CD4-positive, alpha-beta T cell (primary cell): ENCODE data around the gene NUDT14. TPM values are rescaled to one million over a fixed set of nuclear protein-coding genes. Genes with fewer than 3 reads are reported as not detected.

Experiments used
- ATAC-seq: fragments of 200-7000 bp; cut with Tn5 transposase; one replicate; pipeline ENCODE4 v1.10.0; 2022; ENCODE audit warnings: mild to moderate bottlenecking; ENCODE audit not compliant: poor library complexity
- CTCF ChIA-PET: fragments of 350-600 bp; sonication (Branson Sonifier 250); formaldehyde crosslinking; loops from one replicate; lab custom pipeline; 2021; ENCODE audit warnings: antibody characterized with exemption, inconsistent platforms; lab: Charles Lee
- POLR2A ChIA-PET: fragments of 350-600 bp; sonication (Branson Sonifier 250); formaldehyde crosslinking; loops from one replicate; lab custom pipeline; 2021; ENCODE audit warnings: antibody characterized with exemption, inconsistent platforms; lab: Charles Lee
- DNase-seq, 14 experiments: peaks; one replicate each; pipeline ENCODE4 v3.0.0-alpha.2; 2013 to 2020; ENCODE audit warnings: mixed read lengths in 2 of 14
- H3K27ac ChIP-seq, 2 donors: one replicate each; pipeline versions ENCODE4 v1.5.1 to v1.7.0; 2013; ENCODE audit warnings: low read length in 2 of 2, low read depth in 1 of 2, mild to moderate bottlenecking in 1 of 2
- H3K27me3 ChIP-seq, 2 experiments: 1 replicate in 1 of 2; 2 replicates in 1 of 2; pipeline versions ENCODE4 v1.6.1 to v1.7.0; 2013; ENCODE audit warnings: low read length in 2 of 2, control low read depth in 1 of 2, mild to moderate bottlenecking in 1 of 2, moderate library complexity in 1 of 2; ENCODE audit not compliant: insufficient read depth in 2 of 2, control insufficient read depth in 1 of 2
- H3K36me3 ChIP-seq: one replicate; pipeline ENCODE4 v1.6.1; 2013; ENCODE audit warnings: low read length, control low read depth; ENCODE audit not compliant: insufficient read depth
- H3K4me1 ChIP-seq: one replicate; pipeline ENCODE4 v1.6.1; 2013; ENCODE audit warnings: low read length, control low read depth; ENCODE audit not compliant: insufficient read depth
- H3K4me3 ChIP-seq: one replicate; pipeline ENCODE4 v1.5.1; 2013; ENCODE audit warnings: mild to moderate bottlenecking, low read length, moderate library complexity
- H3K9me3 ChIP-seq, 2 experiments: 1 replicate in 1 of 2; 2 replicates in 1 of 2; pipeline versions ENCODE4 v1.6.1 to v1.7.0; 2013; ENCODE audit warnings: low read length in 2 of 2, mild to moderate bottlenecking in 2 of 2, control low read depth in 1 of 2, moderate library complexity in 1 of 2; ENCODE audit not compliant: control insufficient read depth in 1 of 2, insufficient read depth in 1 of 2
- H3K27ac Mint-ChIP-seq: one replicate; pipeline ENCODE4 v1.8.0; 2020; ENCODE audit warnings: mixed read lengths
- H3K27me3 Mint-ChIP-seq: one replicate; pipeline ENCODE4 v1.8.0; 2021; ENCODE audit warnings: mixed read lengths
- H3K36me3 Mint-ChIP-seq: one replicate; pipeline ENCODE4 v1.8.0; 2021; ENCODE audit warnings: low read depth, mixed read lengths
- H3K4me1 Mint-ChIP-seq: one replicate; pipeline ENCODE4 v1.8.0; 2021; ENCODE audit warnings: low read depth, mixed read lengths
- H3K4me3 Mint-ChIP-seq: one replicate; pipeline ENCODE4 v1.8.0; 2020; ENCODE audit warnings: mild to moderate bottlenecking, mixed read lengths
- H3K9me3 Mint-ChIP-seq: one replicate; pipeline ENCODE4 v1.8.0; 2020; ENCODE audit warnings: mixed read lengths
- intact Hi-C, 2 experiments: fragments of 100-400 bp; cut with DNase I in 1 of 2; cut with micrococcal nuclease in 1 of 2; formaldehyde crosslinking; loops; one replicate each; pipeline versions ENCODE4 v1.15.1 to v1.9.0; 2023 to 2025; cut with DNase I, micrococcal nuclease
- total RNA-seq, 174 experiments: library from RNA in 2 of 174; stranded (reverse) in 2 of 174; gene quantifications; one replicate each; pipeline ENCODE4 v1.2.3 and lab custom pipeline; 2021 to 2026
- TF ChIP-seq, protein P1 (sequence below): fragments of 200-600 bp; IDR thresholded peaks from one replicate; pipeline ENCODE4 v1.8.0; 2022; ENCODE audit warnings: antibody characterized with exemption, mild to moderate bottlenecking

NUDT14 gene
- total RNA-seq, 2 experiments from 2014 or later: 9.0 to 9.2 TPM

DNA sequence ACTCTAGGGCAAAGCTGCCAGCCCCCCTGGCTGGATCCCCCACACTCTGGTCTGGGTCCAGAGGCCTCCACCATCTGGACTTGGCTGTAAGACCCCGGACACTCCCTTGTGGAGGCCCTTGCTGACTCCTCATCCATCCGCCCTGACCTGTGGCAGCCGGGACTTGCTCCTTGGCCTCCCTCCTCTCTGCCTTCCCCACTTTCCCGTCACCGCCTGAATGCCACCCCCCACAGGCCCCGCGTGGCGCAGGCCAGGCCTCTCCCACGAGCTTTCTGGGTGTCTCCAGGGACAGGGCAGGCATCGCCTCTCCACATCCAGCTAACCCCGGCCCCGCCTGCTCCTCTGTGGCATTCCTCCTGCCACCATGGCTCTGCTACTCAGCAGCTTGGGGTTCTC, 26.6 kb downstream of the NUDT14 start:
- H3K36me3 ChIP-seq: no peaks in the 10 kb centered on the region
- POLR2A ChIA-PET: no interaction called here
- Mint-ChIP-seq H3K27ac (no peak overlapping the region), H3K36me3 (no peaks in the 10 kb centered on the region), H3K4me1 (no peaks in the 10 kb centered on the region), H3K27me3 (no peaks in the 10 kb centered on the region), H3K4me3 (no peak overlapping the region), H3K9me3 (no peaks in the 10 kb centered on the region)
- CTCF ChIA-PET: no interaction called here
- TF ChIP-seq, protein P1, sequence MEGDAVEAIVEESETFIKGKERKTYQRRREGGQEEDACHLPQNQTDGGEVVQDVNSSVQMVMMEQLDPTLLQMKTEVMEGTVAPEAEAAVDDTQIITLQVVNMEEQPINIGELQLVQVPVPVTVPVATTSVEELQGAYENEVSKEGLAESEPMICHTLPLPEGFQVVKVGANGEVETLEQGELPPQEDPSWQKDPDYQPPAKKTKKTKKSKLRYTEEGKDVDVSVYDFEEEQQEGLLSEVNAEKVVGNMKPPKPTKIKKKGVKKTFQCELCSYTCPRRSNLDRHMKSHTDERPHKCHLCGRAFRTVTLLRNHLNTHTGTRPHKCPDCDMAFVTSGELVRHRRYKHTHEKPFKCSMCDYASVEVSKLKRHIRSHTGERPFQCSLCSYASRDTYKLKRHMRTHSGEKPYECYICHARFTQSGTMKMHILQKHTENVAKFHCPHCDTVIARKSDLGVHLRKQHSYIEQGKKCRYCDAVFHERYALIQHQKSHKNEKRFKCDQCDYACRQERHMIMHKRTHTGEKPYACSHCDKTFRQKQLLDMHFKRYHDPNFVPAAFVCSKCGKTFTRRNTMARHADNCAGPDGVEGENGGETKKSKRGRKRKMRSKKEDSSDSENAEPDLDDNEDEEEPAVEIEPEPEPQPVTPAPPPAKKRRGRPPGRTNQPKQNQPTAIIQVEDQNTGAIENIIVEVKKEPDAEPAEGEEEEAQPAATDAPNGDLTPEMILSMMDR: no peak
- H3K9me3 ChIP-seq: no peaks in the 10 kb centered on the region
- intact Hi-C loops: no loop called here
- DNase-seq (no peak), ATAC-seq (no peak)
- H3K27me3 ChIP-seq: no peaks in the 10 kb centered on the region
- no peak overlapping the region for H3K4me3 ChIP-seq
- H3K27ac ChIP-seq: no peak overlapping the region
- H3K4me1 ChIP-seq: no peaks in the 10 kb centered on the region

DNA sequence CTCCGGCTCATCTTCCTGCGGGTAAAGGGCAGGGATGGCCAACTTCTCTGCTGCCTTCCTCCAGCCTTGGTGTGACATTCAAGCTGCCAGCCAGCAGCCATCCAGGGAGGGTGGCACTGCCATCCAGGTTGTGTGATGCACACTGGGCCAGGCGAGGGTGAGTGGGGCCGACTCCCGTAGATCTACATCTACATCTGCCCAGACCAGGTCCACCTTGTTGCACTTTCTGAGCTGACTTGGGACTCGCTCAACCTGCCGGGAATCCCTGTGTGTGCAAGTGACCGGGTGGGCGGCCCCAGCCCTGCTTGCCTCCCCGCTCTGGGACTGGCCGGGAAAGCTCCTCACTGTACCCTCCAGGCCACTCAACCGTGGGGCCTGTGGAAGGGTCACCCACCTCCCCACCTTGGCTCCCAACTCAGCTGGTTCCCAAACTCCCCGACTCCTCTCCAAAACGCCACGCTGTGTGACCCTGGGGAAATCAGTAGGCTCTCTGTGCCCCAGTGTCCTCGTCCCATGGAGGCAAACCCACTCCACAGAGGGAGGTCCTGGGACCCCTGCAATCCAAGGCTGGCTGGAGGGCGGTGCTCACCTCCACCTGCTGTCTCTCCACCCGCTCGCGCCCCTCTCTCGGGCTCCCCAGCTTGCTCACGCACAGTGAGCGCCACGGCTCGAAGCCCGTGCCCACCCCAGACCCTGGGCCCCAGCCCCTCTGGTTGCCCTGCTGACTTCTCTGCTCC, 27.2 kb downstream of the NUDT14 start:
- Mint-ChIP-seq H3K4me1 (no peaks in the 10 kb centered on the region), H3K36me3 (no peaks in the 10 kb centered on the region), H3K27ac (no peak overlapping the region), H3K27me3 (no peaks in the 10 kb centered on the region), H3K9me3 (no peaks in the 10 kb centered on the region), H3K4me3 (no peak overlapping the region)
- Histone ChIP-seq H3K36me3 (no peaks in the 10 kb centered on the region), H3K27me3 (no peaks in the 10 kb centered on the region), H3K9me3 (no peaks in the 10 kb centered on the region), H3K27ac (no peak overlapping the region), H3K4me1 (no peaks in the 10 kb centered on the region), H3K4me3 (no peak overlapping the region)
- ChIA-PET CTCF (no interaction called here), POLR2A (no interaction called here)
- TF ChIP-seq, protein P1: no peak
- DNase-seq (no peak), ATAC-seq (no peak)
- intact Hi-C loops: no loop called here

DNA sequence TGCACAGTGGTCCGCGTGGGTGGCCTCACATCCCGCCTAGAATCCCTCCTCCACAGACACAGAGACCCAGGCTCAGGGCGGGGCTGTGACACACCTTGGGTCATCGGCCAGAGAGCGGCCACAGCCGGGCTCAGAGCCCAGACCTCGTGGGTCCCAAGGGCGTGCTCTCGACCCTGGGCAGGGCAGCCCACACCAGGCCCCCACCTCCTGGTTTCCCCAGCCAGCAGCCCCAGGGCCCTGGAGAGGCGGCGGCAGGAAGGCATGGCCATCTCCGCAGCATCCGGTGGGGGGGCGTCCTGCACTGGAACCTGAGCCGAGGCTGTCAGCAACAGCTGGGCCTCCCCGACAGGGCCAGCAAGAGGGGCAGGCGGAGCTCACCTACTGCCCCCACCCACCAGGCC, 27.8 kb downstream of the NUDT14 start:
- H3K9me3 Mint-ChIP-seq: no peaks in the 10 kb centered on the region
- H3K4me3 Mint-ChIP-seq: no peak overlapping the region
- Histone ChIP-seq H3K27me3 (no peaks in the 10 kb centered on the region), H3K4me3 (no peak overlapping the region), H3K27ac (no peak overlapping the region), H3K36me3 (no peaks in the 10 kb centered on the region), H3K4me1 (no peaks in the 10 kb centered on the region), H3K9me3 (no peaks in the 10 kb centered on the region)
- ATAC-seq (no peak), DNase-seq (no peak)
- POLR2A ChIA-PET: no interaction called here
- CTCF ChIA-PET: no interaction called here
- intact Hi-C loops: no loop called here
- TF ChIP-seq, protein P1: no peak
- no peaks in the 10 kb centered on the region for H3K36me3 Mint-ChIP-seq
- H3K4me1 Mint-ChIP-seq: no peaks in the 10 kb centered on the region
- no peaks in the 10 kb centered on the region for H3K27me3 Mint-ChIP-seq
- no peak overlapping the region for H3K27ac Mint-ChIP-seq
